IMR-90 (cell line): ENCODE results near the gene UPB1. TPM values are rescaled to one million over a fixed set of nuclear protein-coding genes. Genes with fewer than 3 reads are reported as not detected.

ENCODE experiments used
- ATAC-seq: fragments of 200-7000 bp; cut with Tn5 transposase; 2 replicates; pipeline ENCODE4 v1.9.1; 2020; ENCODE audit warnings: low read depth, mild to moderate bottlenecking, moderate library complexity
- BruUV-seq: library from RNA; stranded (reverse); fragments of 400-500 nt; replicated peaks from 2 replicates; lab custom pipeline; 2021; lab: Mats Ljungman, UMichigan
- CTCF ChIA-PET: fragments of 300-600 bp; formaldehyde crosslinking; extraction: SDS; loops from one replicate; lab custom pipeline; 2021; ENCODE audit warnings: antibody characterized with exemption; lab: Yijun Ruan, JAX
- POLR2A ChIA-PET: fragments of 300-600 bp; sonication (Branson Sonifier 250); formaldehyde crosslinking; loops from one replicate; lab custom pipeline; 2022; ENCODE audit warnings: antibody characterized with exemption; ENCODE audit not compliant: unreplicated experiment; lab: Charles Lee
- DNase-seq: peaks from one replicate; pipeline ENCODE4 v3.0.0; 2013
- H2AFZ ChIP-seq: replicated peaks from 2 replicates; pipeline ENCODE3; 2013; ENCODE audit warnings: low read length, mild to moderate bottlenecking; ENCODE audit not compliant: poor library complexity
- H2AK5ac ChIP-seq: 2 replicates; pipeline ENCODE4 v1.6.1; 2013; ENCODE audit warnings: low read depth, low read length, inconsistent platforms
- H2AK9ac ChIP-seq: replicated peaks from 2 replicates; pipeline ENCODE3; 2013; ENCODE audit warnings: mild to moderate bottlenecking, low read depth, low read length, moderate library complexity; ENCODE audit not compliant: poor library complexity
- H2BK120ac ChIP-seq: 2 replicates; pipeline ENCODE4 v1.6.1; 2013; ENCODE audit warnings: low read depth, low read length, inconsistent platforms
- H2BK15ac ChIP-seq: 3 replicates; pipeline ENCODE4 v1.6.1; 2013; ENCODE audit warnings: low read depth, low read length, inconsistent platforms
- H2BK20ac ChIP-seq: 2 replicates; pipeline ENCODE4 v1.6.1; 2013; ENCODE audit warnings: low read depth, mild to moderate bottlenecking, inconsistent platforms, low read length, moderate library complexity
- H2BK5ac ChIP-seq: 2 replicates; pipeline ENCODE4 v1.6.1; 2013; ENCODE audit warnings: mild to moderate bottlenecking, low read depth, low read length, inconsistent platforms; ENCODE audit not compliant: poor library complexity, severe bottlenecking
- H3K14ac ChIP-seq: replicated peaks from 2 replicates; pipeline ENCODE4 v1.6.1; 2013; ENCODE audit warnings: low read depth, low read length, inconsistent platforms
- H3K18ac ChIP-seq: 2 replicates; pipeline ENCODE4 v1.6.1; 2013; ENCODE audit warnings: low read depth, low read length, control low read depth
- H3K23ac ChIP-seq: 2 replicates; pipeline ENCODE4 v1.6.1; 2013; ENCODE audit warnings: low read depth, low read length, inconsistent platforms
- H3K27ac ChIP-seq: 2 replicates; pipeline ENCODE4 v1.5.1; 2013; ENCODE audit warnings: mild to moderate bottlenecking, control low read depth, low read length; ENCODE audit not compliant: insufficient read depth
- H3K27me3 ChIP-seq: 2 replicates; pipeline ENCODE4 v1.6.1; 2013; ENCODE audit warnings: low read length; ENCODE audit not compliant: control insufficient read depth, insufficient read depth
- H3K36me3 ChIP-seq: 2 replicates; pipeline ENCODE4 v1.6.1; 2013; ENCODE audit warnings: low read length, mixed read lengths; ENCODE audit not compliant: control insufficient read depth, insufficient read depth
- H3K4ac ChIP-seq: 2 replicates; pipeline ENCODE4 v1.6.1; 2013; ENCODE audit warnings: low read depth, low read length, inconsistent platforms
- H3K4me1 ChIP-seq: 2 replicates; pipeline ENCODE4 v1.6.1; 2013; ENCODE audit warnings: low read length, mixed read lengths; ENCODE audit not compliant: control insufficient read depth, insufficient read depth
- H3K4me2 ChIP-seq: 2 replicates; pipeline ENCODE4 v1.6.1; 2013; ENCODE audit warnings: low read depth, mild to moderate bottlenecking, control low read depth, low read length, moderate library complexity
- H3K4me3 ChIP-seq: 2 replicates; pipeline ENCODE4 v1.5.1; 2013; ENCODE audit warnings: low read depth, mild to moderate bottlenecking, control low read depth, low read length, moderate library complexity; ENCODE audit not compliant: insufficient read depth
- H3K56ac ChIP-seq: 2 replicates; pipeline ENCODE4 v1.6.1; 2013; ENCODE audit warnings: low read length, inconsistent platforms; ENCODE audit not compliant: insufficient read depth; ENCODE audit errors: extremely low read depth
- H3K79me1 ChIP-seq, 2 experiments: 2 replicates each; pipeline ENCODE4 v1.6.1; 2013; ENCODE audit warnings: low read length in 2 of 2, inconsistent platforms in 1 of 2, low read depth in 1 of 2
- H3K9ac ChIP-seq: 2 replicates; pipeline ENCODE4 v1.6.1; 2013; ENCODE audit warnings: low read depth, low read length, control low read depth
- H3K9me1 ChIP-seq: 2 replicates; pipeline ENCODE4 v1.6.1; 2013; ENCODE audit warnings: low read length, inconsistent platforms; ENCODE audit not compliant: insufficient read depth
- H3K9me3 ChIP-seq: 2 replicates; pipeline ENCODE4 v1.6.1; 2013; ENCODE audit warnings: low read length; ENCODE audit not compliant: control insufficient read depth, insufficient read depth
- H4K20me1 ChIP-seq: 2 replicates; pipeline ENCODE4 v1.6.1; 2013; ENCODE audit warnings: low read length, inconsistent platforms; ENCODE audit not compliant: insufficient read depth
- H4K5ac ChIP-seq: 2 replicates; pipeline ENCODE4 v1.6.1; 2013; ENCODE audit warnings: mild to moderate bottlenecking, low read depth, low read length, control low read depth
- H4K8ac ChIP-seq, 2 experiments: 2 replicates each; pipeline ENCODE4 v1.6.1; 2013; ENCODE audit warnings: low read depth in 2 of 2, low read length in 2 of 2, control low read depth in 1 of 2, inconsistent platforms in 1 of 2
- H4K91ac ChIP-seq: 2 replicates; pipeline ENCODE4 v1.6.1; 2013; ENCODE audit warnings: low read depth, low read length, inconsistent platforms; ENCODE audit not compliant: insufficient read depth
- BHLHE40 ChIP-seq: fragments of 150-350 bp; IDR thresholded peaks from 2 replicates; pipeline ENCODE4 v1.6.1; 2016; ENCODE audit warnings: mild to moderate bottlenecking, low read depth, low read length
- CHD1 ChIP-seq: IDR thresholded peaks from 2 replicates; pipeline ENCODE4 v1.6.1; 2012; ENCODE audit warnings: low read depth, low read length, improper control_type of control experiment
- ELK1 ChIP-seq: fragments of 150-350 bp; IDR thresholded peaks from 2 replicates; pipeline ENCODE4 v1.6.1; 2016; ENCODE audit warnings: low read depth, mild to moderate bottlenecking, low read length, moderate library complexity, borderline replicate concordance
- MAFK ChIP-seq: IDR thresholded peaks from 2 replicates; pipeline ENCODE4 v1.6.1; 2012; ENCODE audit warnings: low read depth, low read length, improper control_type of control experiment
- MXI1 ChIP-seq: IDR thresholded peaks from 2 replicates; pipeline ENCODE4 v1.6.1; 2012; ENCODE audit warnings: low read depth, mild to moderate bottlenecking, low read length, moderate library complexity, borderline replicate concordance
- NFE2L2 ChIP-seq: fragments of 150-350 bp; IDR thresholded peaks from 2 replicates; pipeline ENCODE4 v1.6.1; 2016; ENCODE audit warnings: low read depth, mild to moderate bottlenecking, low read length
- POLR2A ChIP-seq: IDR thresholded peaks from 2 replicates; pipeline ENCODE4 v1.6.1; 2012; ENCODE audit warnings: mild to moderate bottlenecking, low read depth, low read length
- RAD21 ChIP-seq: IDR thresholded peaks from 2 replicates; pipeline ENCODE4 v1.6.1; 2012; ENCODE audit warnings: low read length, improper control_type of control experiment
- RFX5 ChIP-seq: IDR thresholded peaks from 2 replicates; pipeline ENCODE4 v1.8.0; 2012; ENCODE audit warnings: low read depth, mild to moderate bottlenecking, low read length, moderate library complexity
- WGBS, 2 experiments: methylation state at CpG; one replicate each; pipeline versions ENCODE4 v1.1.5 to v1.1.7; 2013; ENCODE audit warnings: missing lambda C conversion rate in 2 of 2; ENCODE audit not compliant: insufficient read length in 1 of 2; ENCODE audit errors: extremely low coverage in 2 of 2; 5-methylcytosine and 5-hydroxymethylcytosine counted together
- dilution Hi-C: fragments of 300-500 bp; cut with HindIII; formaldehyde crosslinking; loops from one replicate; pipeline ENCODE4 v1.14.3; 2018; ENCODE audit warnings: low sequenced_read_pairs; ENCODE audit not compliant: unreplicated experiment
- in situ Hi-C: fragments of 300-500 bp; cut with MboI; formaldehyde crosslinking; loops from 3 replicates; pipeline ENCODE4 v1.14.3; 2019; ENCODE audit warnings: low sequenced_read_pairs, inconsistent platforms, mixed read lengths
- intact Hi-C: fragments of 100-400 bp; cut with micrococcal nuclease; formaldehyde crosslinking; loops from 2 replicates; pipeline ENCODE4 v1.10.0; 2022
- polyA plus RNA-seq, 3 experiments: library from polyadenylated mRNA; depleted of rRNA; stranded (reverse); fragments of >200 nt; gene quantifications; 2 replicates each; pipeline ENCODE4 v1.2.3, GENCODE V29; 2012; ENCODE audit warnings: low replicate concordance in 1 of 3
- total RNA-seq: library from RNA; depleted of rRNA; stranded (reverse); fragments of >200 nt; gene quantifications from 2 replicates; pipeline ENCODE4 v1.2.3, GENCODE V29; 2012
- TF ChIP-seq, protein P1 (sequence below): conservative IDR thresholded peaks from 2 replicates; pipeline ENCODE4 v1.5.1; 2012; ENCODE audit warnings: mild to moderate bottlenecking, low read depth, low read length, improper control_type of control experiment

UPB1 gene
- total and polyA plus RNA-seq, 2 of the 4 experiments (the other 2 are of a cell fraction) = under 0.01 to 0.02 TPM

DNA sequence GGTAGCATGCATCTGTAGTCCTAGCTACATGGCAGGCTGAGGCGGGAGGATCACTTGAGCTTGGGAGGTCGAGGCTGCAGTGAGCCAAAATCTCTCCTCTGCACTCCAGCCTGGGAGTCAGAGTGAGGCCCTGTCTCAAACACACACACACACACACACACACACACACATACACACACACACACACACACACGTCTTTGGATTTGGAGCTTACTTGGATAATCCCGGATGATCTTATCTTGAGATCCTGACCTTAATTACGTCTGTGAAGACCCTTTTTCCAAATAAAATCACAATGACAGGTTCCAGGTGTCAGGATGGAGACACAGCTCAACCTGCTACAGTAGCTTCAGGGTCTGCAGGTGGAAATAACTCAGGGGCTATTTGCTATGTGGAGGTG is 1.1 kb downstream of the UPB1 start:
- H2BK5ac ChIP-seq = no peak overlapping the region
- H2AK9ac ChIP-seq = no peak overlapping the region
- H3K9me3 ChIP-seq = peaks cover 2% of the 10 kb centered on the region; the same call in 1 of the 2 replicates
- no peak overlapping the region for H3K4me3 ChIP-seq
- TF ChIP-seq BHLHE40 (no peak), MAFK (no peak), CHD1 (no peak), NFE2L2 (no peak), RFX5 (no peak), MXI1 (no peak), RAD21 (no peak), POLR2A (no peak), ELK1 (no peak)
- TF ChIP-seq, protein P1, sequence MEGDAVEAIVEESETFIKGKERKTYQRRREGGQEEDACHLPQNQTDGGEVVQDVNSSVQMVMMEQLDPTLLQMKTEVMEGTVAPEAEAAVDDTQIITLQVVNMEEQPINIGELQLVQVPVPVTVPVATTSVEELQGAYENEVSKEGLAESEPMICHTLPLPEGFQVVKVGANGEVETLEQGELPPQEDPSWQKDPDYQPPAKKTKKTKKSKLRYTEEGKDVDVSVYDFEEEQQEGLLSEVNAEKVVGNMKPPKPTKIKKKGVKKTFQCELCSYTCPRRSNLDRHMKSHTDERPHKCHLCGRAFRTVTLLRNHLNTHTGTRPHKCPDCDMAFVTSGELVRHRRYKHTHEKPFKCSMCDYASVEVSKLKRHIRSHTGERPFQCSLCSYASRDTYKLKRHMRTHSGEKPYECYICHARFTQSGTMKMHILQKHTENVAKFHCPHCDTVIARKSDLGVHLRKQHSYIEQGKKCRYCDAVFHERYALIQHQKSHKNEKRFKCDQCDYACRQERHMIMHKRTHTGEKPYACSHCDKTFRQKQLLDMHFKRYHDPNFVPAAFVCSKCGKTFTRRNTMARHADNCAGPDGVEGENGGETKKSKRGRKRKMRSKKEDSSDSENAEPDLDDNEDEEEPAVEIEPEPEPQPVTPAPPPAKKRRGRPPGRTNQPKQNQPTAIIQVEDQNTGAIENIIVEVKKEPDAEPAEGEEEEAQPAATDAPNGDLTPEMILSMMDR = no peak
- H3K27me3 ChIP-seq = peaks cover 54% of the 10 kb centered on the region
- no peak overlapping the region for H2AK5ac ChIP-seq
- H3K9me1 ChIP-seq = no peaks in the 10 kb centered on the region
- no peak overlapping the region for H4K8ac ChIP-seq
- no peak overlapping the region for H2BK20ac ChIP-seq
- no peak overlapping the region for H2BK15ac ChIP-seq
- no CpG with 5 or more reads among the region's 5 CpGs for WGBS, 2 experiments
- H3K4ac ChIP-seq = no peak overlapping the region
- H2AFZ ChIP-seq = no peak overlapping the region
- H4K91ac ChIP-seq = no peak overlapping the region
- no peak overlapping the region for H4K5ac ChIP-seq
- no peaks in the 10 kb centered on the region for H3K36me3 ChIP-seq
- CTCF ChIA-PET = interaction anchor here (1.0 kb wide), 1 partner anchor 11 kb away, joined by 3 read pairs; no protein-coding TSS in a partner anchor
- POLR2A ChIA-PET = no interaction called here
- H4K20me1 ChIP-seq = no peaks in the 10 kb centered on the region
- DNase-seq = no peak
- intact Hi-C loops (no loop called here), dilution Hi-C loops (no loop called here), in situ Hi-C loops (no loop called here)
- no peak overlapping the region for H2BK120ac ChIP-seq
- H3K4me2 ChIP-seq = no peak overlapping the region
- no peak for ATAC-seq
- no peaks in the 10 kb centered on the region for H3K79me1 ChIP-seq
- no peak overlapping the region for H3K56ac ChIP-seq
- no peak overlapping the region for H3K18ac ChIP-seq
- no TSS peak for BruUV-seq
- H3K9ac ChIP-seq = no peak overlapping the region
- no peak overlapping the region for H3K27ac ChIP-seq
- no peak overlapping the region for H3K14ac ChIP-seq
- H3K23ac ChIP-seq = no peak overlapping the region
- peaks cover 3% of the 10 kb centered on the region; the same call in 1 of the 2 replicates for H3K4me1 ChIP-seq
